Fibroblast of lung (primary cell): ENCODE measurements around the gene WAPL.

Source experiments
- CTCF ChIP-seq, 2 donors: IDR thresholded peaks in 1 of 2; conservative IDR thresholded peaks in 1 of 2; 1 replicate in 1 of 2; 2 replicates in 1 of 2; pipeline ENCODE4 v1.5.1; 2011 to 2012; ENCODE audit warnings: low read length in 2 of 2, control low read depth in 1 of 2, inconsistent platforms in 1 of 2, low read depth in 1 of 2, mild to moderate bottlenecking in 1 of 2
- EZH2 ChIP-seq: IDR thresholded peaks from 2 replicates; pipeline ENCODE4 v1.5.1; 2012; ENCODE audit warnings: low read length, control low read depth, mild to moderate bottlenecking; ENCODE audit errors: missing control alignments

- no peak for TF ChIP-seq CTCF (conservative IDR thresholded peaks at IDR 0.05 in 1 of 2, IDR thresholded peaks at IDR 0.05 in 1 of 2; ENCODE audit: low read depth in 1 of 2, low read length in 2 of 2)
- TF ChIP-seq EZH2: no peak
Measured at GRCh38 chr10:86556933-86557649, 35.5 kb upstream of the WAPL start.
